ENCODE results near the gene NELFB.

NELFB gene

GRCh38 chr9:137243626-137244485 is 11.3 kb upstream of the NELFB start:
- H3K4me3 ChIP-seq (ENCODE audit: low read length) = peak overlapping the region; percentile 7; the same call in 1 of the 2 replicates
- TF ChIP-seq CTCF (conservative IDR thresholded peaks at IDR 0.05; ENCODE audit: low read length) = no peak; the same call in 1 of the 2 replicates
- no peak for DNase-seq (ENCODE audit: low read depth)

- no peak; the same call in 1 of the 2 replicates for TF ChIP-seq CTCF (conservative IDR thresholded peaks at IDR 0.05; ENCODE audit: low read length)
- H3K4me3 ChIP-seq (ENCODE audit: low read length) = no peak overlapping the region
- DNase-seq (ENCODE audit: low read depth) = no peak
These were observed 10.4 kb upstream of the NELFB start for GRCh38 chr9:137244486-137245449.

- no peak overlapping the region for H3K4me3 ChIP-seq (ENCODE audit: low read length)
- no peak for DNase-seq (ENCODE audit: low read depth)
- no peak for TF ChIP-seq CTCF (conservative IDR thresholded peaks at IDR 0.05; ENCODE audit: low read length)
These were observed 9.4 kb upstream of the NELFB start for GRCh38 chr9:137245450-137246421.

GRCh38 chr9:137247135-137247915 is 7.8 kb upstream of the NELFB start:
- DNase-seq (ENCODE audit: low read depth) = no peak
- H3K4me3 ChIP-seq (ENCODE audit: low read length) = no peak overlapping the region
- no peak for TF ChIP-seq CTCF (conservative IDR thresholded peaks at IDR 0.05; ENCODE audit: low read length)

GRCh38 chr9:137247916-137248175 is 7.3 kb upstream of the NELFB start:
- H3K4me3 ChIP-seq (ENCODE audit: low read length) = no peak overlapping the region
- no peak for DNase-seq (ENCODE audit: low read depth)
- TF ChIP-seq CTCF (conservative IDR thresholded peaks at IDR 0.05; ENCODE audit: low read length) = no peak
